ENCODE results near the gene INPP5K. TPM values are rescaled to one million over a fixed set of nuclear protein-coding genes. Genes with fewer than 3 reads are reported as not detected.
"Not testable (repeated sequence)": the region's sequence is repeated elsewhere in the genome, so short reads cannot be mapped to it uniquely, and the experiment has no call there.

The INPP5K gene
- total and polyA plus RNA-seq, 2 experiments from 2014 or later, result 36.1 to 42.3 TPM

DNA sequence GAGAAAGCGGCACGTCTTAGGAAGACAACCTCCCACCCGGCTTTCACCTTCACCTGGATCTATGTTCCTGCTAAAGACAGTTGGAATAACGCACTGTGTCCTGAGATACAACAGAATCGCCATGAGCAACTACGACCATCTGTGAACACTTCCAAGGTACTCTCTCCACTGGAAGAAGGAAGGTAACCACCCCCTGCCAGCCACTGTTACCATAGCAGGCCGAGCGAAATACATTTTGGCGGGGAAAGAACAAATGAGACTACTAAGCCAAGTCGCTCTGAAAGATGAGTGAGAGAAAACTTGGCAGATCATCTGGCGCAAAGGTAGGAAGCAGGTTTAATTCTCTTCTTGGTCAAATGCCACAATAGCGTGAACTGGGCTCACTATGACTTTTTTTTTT, 70.2 kb downstream of the INPP5K start:
- Histone ChIP-seq H3K4me2 (ENCODE audit: unreplicated experiment) (no peak overlapping the region), H3K36me3 (ENCODE audit: low read depth) (no peaks in the 10 kb centered on the region), H3K27ac (no peak overlapping the region), H3K9me2 (ENCODE audit: insufficient read depth) (no peaks in the 10 kb centered on the region), H3K9me3 (ENCODE audit: low read depth) (no peaks in the 10 kb centered on the region), H3F3A (ENCODE audit: insufficient read depth) (no peaks in the 10 kb centered on the region; the same call in 1 of the 2 replicates), H3K4me3 (no peak overlapping the region), H3K9ac (no peak overlapping the region), H3K79me2 (ENCODE audit: insufficient read depth) (peaks cover 100% of the 10 kb centered on the region), H3K4me1 (ENCODE audit: insufficient read depth) (0 out of 2 replicates have a peak, but pooled peaks cover under 1% of the 10 kb centered on the region), H4K20me1 (ENCODE audit: insufficient read depth) (peaks cover 33% of the 10 kb centered on the region), H2AFZ (no peak overlapping the region), H3K27me3 (replicated peaks; ENCODE audit: insufficient read depth) (no peaks in the 10 kb centered on the region)
- TF ChIP-seq EZH2phosphoT487 (IDR thresholded peaks at IDR 0.05; ENCODE audit: insufficient read depth, low read depth) (no peak), EZH2 (IDR thresholded peaks at IDR 0.05; ENCODE audit: insufficient read depth, poor library complexity, severe bottlenecking) (no peak)
- in situ Hi-C loops (cut with MboI), result no loop called here
- no peak for DNase-seq
- 98 to 99% methylated on average over 12 of the region's 12 CpGs for WGBS, 2 experiments (ENCODE audit: low coverage in 1 of 2, low lambda C conversion rate in 2 of 2, missing lambda C conversion rate in 2 of 2)

DNA sequence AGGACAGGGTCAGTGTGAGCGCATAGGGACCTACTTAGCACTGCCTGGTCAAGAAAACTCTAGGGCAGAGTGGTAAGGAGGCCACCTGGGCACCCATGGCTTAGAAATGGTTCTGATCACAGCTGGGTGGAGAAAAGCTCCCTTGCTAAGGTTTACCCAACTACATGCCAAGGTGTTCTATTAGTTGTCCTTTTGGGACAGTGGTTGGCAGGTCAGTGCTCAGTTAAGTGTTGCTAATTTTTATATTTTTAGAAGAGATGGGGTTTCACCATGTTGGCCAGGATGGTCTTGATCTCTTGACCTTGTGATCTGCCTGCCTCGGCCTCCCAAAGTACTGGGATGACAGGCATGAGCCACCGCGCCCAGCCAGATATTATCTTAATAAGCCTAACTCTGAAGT, 70.7 kb downstream of the INPP5K start:
- H2AFZ ChIP-seq; H3K4me3 ChIP-seq; H3K4me2 ChIP-seq (ENCODE audit: unreplicated experiment); H3K27me3 ChIP-seq (replicated peaks; ENCODE audit: insufficient read depth); H3K36me3 ChIP-seq (ENCODE audit: low read depth); H3K4me1 ChIP-seq (ENCODE audit: insufficient read depth); H3K9me2 ChIP-seq (ENCODE audit: insufficient read depth); DNase-seq; H3K9me3 ChIP-seq (ENCODE audit: low read depth); H3K27ac ChIP-seq; in situ Hi-C loops (cut with MboI); H3F3A ChIP-seq (ENCODE audit: insufficient read depth); H3K9ac ChIP-seq: not testable (repeated sequence)
- WGBS, 2 experiments (ENCODE audit: low coverage in 1 of 2, low lambda C conversion rate in 2 of 2, missing lambda C conversion rate in 2 of 2), result 99 to 100% methylated on average over 4 of the region's 4 CpGs
- Histone ChIP-seq H3K79me2 (ENCODE audit: insufficient read depth) (peaks cover 100% of the 10 kb centered on the region), H4K20me1 (ENCODE audit: insufficient read depth) (peaks cover 32% of the 10 kb centered on the region)

Other genes with a start within 250 kb of the INPP5K start
- not detected in 2 replicates for gene BHLHA9, start 246.2 kb downstream of the INPP5K start, total RNA-seq (2014; rRNA removed; shearing (Covaris generic))
- not detected in 2 replicates for gene BHLHA9, start 246.2 kb downstream of the INPP5K start, polyA plus RNA-seq (2016; fragmentation: Nextera tagmentation; extraction: Ambion mirVana)
- gene TRARG1, start 236.9 kb downstream of the INPP5K start, total RNA-seq (2014; rRNA removed; shearing (Covaris generic)), result not detected in 2 replicates
- not detected in 2 replicates for gene TRARG1, start 236.9 kb downstream of the INPP5K start, polyA plus RNA-seq (2016; fragmentation: Nextera tagmentation; extraction: Ambion mirVana)
- 255 and 287 TPM in 2 replicates for gene YWHAE, start 116.4 kb downstream of the INPP5K start, total RNA-seq (2014; rRNA removed; shearing (Covaris generic))
- 599 and 605 TPM in 2 replicates for gene YWHAE, start 116.4 kb downstream of the INPP5K start, polyA plus RNA-seq (2016; fragmentation: Nextera tagmentation; extraction: Ambion mirVana)
- gene CRK, start 60.4 kb downstream of the INPP5K start, total RNA-seq (2014; rRNA removed; shearing (Covaris generic)), result 113 and 117 TPM in 2 replicates
- gene CRK, start 60.4 kb downstream of the INPP5K start, polyA plus RNA-seq (2016; fragmentation: Nextera tagmentation; extraction: Ambion mirVana), result 86.0 and 93.6 TPM in 2 replicates
- 206 and 218 TPM in 2 replicates for gene MYO1C, start 23.9 kb downstream of the INPP5K start, total RNA-seq (2014; rRNA removed; shearing (Covaris generic))
- 196 and 197 TPM in 2 replicates for gene MYO1C, start 23.9 kb downstream of the INPP5K start, polyA plus RNA-seq (2016; fragmentation: Nextera tagmentation; extraction: Ambion mirVana)
- 19.1 and 34.3 TPM in 2 replicates for gene PITPNA, start 46.2 kb upstream of the INPP5K start, total RNA-seq (2014; rRNA removed; shearing (Covaris generic))
- 31.6 and 34.6 TPM in 2 replicates for gene PITPNA, start 46.2 kb upstream of the INPP5K start, polyA plus RNA-seq (2016; fragmentation: Nextera tagmentation; extraction: Ambion mirVana)
- gene SLC43A2, start 112.2 kb upstream of the INPP5K start, total RNA-seq (2014; rRNA removed; shearing (Covaris generic)), result 8.6 and 9.1 TPM in 2 replicates
- 6.0 and 6.6 TPM in 2 replicates for gene SLC43A2, start 112.2 kb upstream of the INPP5K start, polyA plus RNA-seq (2016; fragmentation: Nextera tagmentation; extraction: Ambion mirVana)
- gene SCARF1, start 129.1 kb upstream of the INPP5K start, total RNA-seq (2014; rRNA removed; shearing (Covaris generic)), result 0.25 TPM in 1 of 2 replicates, not detected in the other
- gene SCARF1, start 129.1 kb upstream of the INPP5K start, polyA plus RNA-seq (2016; fragmentation: Nextera tagmentation; extraction: Ambion mirVana), result 0.14 TPM in 1 of 2 replicates, not detected in the other
- 6.4 and 27.6 TPM in 2 replicates for gene RILP, start 133.3 kb upstream of the INPP5K start, total RNA-seq (2014; rRNA removed; shearing (Covaris generic))
- 4.4 and 6.5 TPM in 2 replicates for gene RILP, start 133.3 kb upstream of the INPP5K start, polyA plus RNA-seq (2016; fragmentation: Nextera tagmentation; extraction: Ambion mirVana)
- gene PRPF8, start 168.3 kb upstream of the INPP5K start, total RNA-seq (2014; rRNA removed; shearing (Covaris generic)), result 72.2 and 76.9 TPM in 2 replicates
- gene PRPF8, start 168.3 kb upstream of the INPP5K start, polyA plus RNA-seq (2016; fragmentation: Nextera tagmentation; extraction: Ambion mirVana), result 90.3 and 93.8 TPM in 2 replicates
- 2.2 and 2.8 TPM in 2 replicates for gene TLCD2, start 193.8 kb upstream of the INPP5K start, total RNA-seq (2014; rRNA removed; shearing (Covaris generic))
- 2.2 and 2.4 TPM in 2 replicates for gene TLCD2, start 193.8 kb upstream of the INPP5K start, polyA plus RNA-seq (2016; fragmentation: Nextera tagmentation; extraction: Ambion mirVana)
- gene WDR81, start 208.1 kb upstream of the INPP5K start, total RNA-seq (2014; rRNA removed; shearing (Covaris generic)), result 23.0 and 23.9 TPM in 2 replicates
- gene WDR81, start 208.1 kb upstream of the INPP5K start, polyA plus RNA-seq (2016; fragmentation: Nextera tagmentation; extraction: Ambion mirVana), result 4.4 and 5.8 TPM in 2 replicates
- not detected in 2 replicates for gene SERPINF2, start 226.3 kb upstream of the INPP5K start, total RNA-seq (2014; rRNA removed; shearing (Covaris generic))
- 0.08 TPM in 1 of 2 replicates, not detected in the other for gene SERPINF2, start 226.3 kb upstream of the INPP5K start, polyA plus RNA-seq (2016; fragmentation: Nextera tagmentation; extraction: Ambion mirVana)
- 60.3 and 91.4 TPM in 2 replicates for gene SERPINF1, start 245.4 kb upstream of the INPP5K start, total RNA-seq (2014; rRNA removed; shearing (Covaris generic))
- 28.3 and 29.0 TPM in 2 replicates for gene SERPINF1, start 245.4 kb upstream of the INPP5K start, polyA plus RNA-seq (2016; fragmentation: Nextera tagmentation; extraction: Ambion mirVana)

All from GM23248 (cell line).